ENCODE data around the gene TOPBP1. TPM values are rescaled to one million over a fixed set of nuclear protein-coding genes. Genes with fewer than 3 reads are reported as not detected.
"Not testable (repeated sequence)": the region's sequence is repeated elsewhere in the genome, so short reads cannot be mapped to it uniquely, and the experiment has no call there.

TOPBP1 gene
- total and polyA plus RNA-seq, 2 of the 8 experiments (the other 6 are each of a cell fraction or from before 2014, with no cell fraction given) = 19.7 to 35.9 TPM

- POLR2A ChIA-PET (ENCODE audit: partially characterized antibody); H2BK120ac ChIP-seq (replicated peaks; ENCODE audit: low read depth, low read length); FAIRE-seq; H3K4ac ChIP-seq (replicated peaks; ENCODE audit: insufficient read length, low read depth, low read length); H3K23ac ChIP-seq (ENCODE audit: insufficient read length); H2AFZ ChIP-seq (ENCODE audit: low read length); H3K27me3 ChIP-seq (replicated peaks in 1 of 4; ENCODE audit: control insufficient read depth in 3 of 4, extremely low read depth in 1 of 4, insufficient read depth in 3 of 4, low read length in 3 of 4); H3K4me2 ChIP-seq (ENCODE audit: insufficient read depth in 1 of 2, low read depth in 2 of 2, low read length in 2 of 2); H2BK12ac ChIP-seq (ENCODE audit: low read depth, low read length); H2BK15ac ChIP-seq (ENCODE audit: low read length); H2BK20ac ChIP-seq (ENCODE audit: low read length); H4K91ac ChIP-seq (replicated peaks; ENCODE audit: insufficient read length, low read length); H3K27ac ChIP-seq (ENCODE audit: low read depth, low read length); H3K14ac ChIP-seq (ENCODE audit: insufficient read length); H3K18ac ChIP-seq (ENCODE audit: extremely low read depth, low read length); H3K4me3 ChIP-seq (ENCODE audit: extremely low read depth in 1 of 4, insufficient read depth in 2 of 4, low read depth in 3 of 4, low read length in 4 of 4); CTCF ChIA-PET (ENCODE audit: partially characterized antibody); H3K36me3 ChIP-seq (ENCODE audit: control insufficient read depth in 2 of 4, insufficient read depth in 4 of 4, low read length in 3 of 4); H3K4me1 ChIP-seq (replicated peaks in 1 of 4; ENCODE audit: control insufficient read depth in 3 of 4, insufficient read depth in 4 of 4, low read length in 3 of 4); H2AK5ac ChIP-seq (ENCODE audit: low read depth, low read length); H2BK5ac ChIP-seq (ENCODE audit: low read depth, low read length); H3K9ac ChIP-seq (replicated peaks in 1 of 4; ENCODE audit: extremely low read depth in 1 of 4, low read depth in 3 of 4, low read length in 3 of 4); H4K20me1 ChIP-seq (replicated peaks in 1 of 2; ENCODE audit: control insufficient read depth in 1 of 2, insufficient read depth in 2 of 2, low read length in 2 of 2); DNase-seq (ENCODE audit: low read depth in 1 of 2, low spot score in 2 of 2); H4K5ac ChIP-seq (ENCODE audit: insufficient read length, low read depth, low read length); H4K8ac ChIP-seq (ENCODE audit: extremely low read depth, insufficient read depth, low read length); H3K23me2 ChIP-seq (ENCODE audit: low read depth, low read length); H3K56ac ChIP-seq (replicated peaks; ENCODE audit: insufficient read length, low read depth, low read length); H3K79me1 ChIP-seq (ENCODE audit: low read depth, low read length); H3K79me2 ChIP-seq (ENCODE audit: control insufficient read depth in 1 of 2, insufficient read depth in 2 of 2, low read length in 2 of 2): not testable (repeated sequence)
- 95% methylated on average over 8 of the region's 14 CpGs; no CpG with 5 or more reads in 1 of the 2 experiments for WGBS, 2 experiments (ENCODE audit: extremely low coverage in 1 of 2, insufficient coverage in 1 of 2, insufficient read length in 1 of 2, insufficient replicate concordance in 2 of 2, low coverage in 1 of 2, low lambda C conversion rate in 2 of 2, missing lambda C conversion rate in 1 of 2)
- peaks cover 10 to 11% of the 10 kb centered on the region in 2 experiments; a peak in 3 of 4 replicates for H3K9me3 ChIP-seq (ENCODE audit: insufficient read depth in 2 of 2, low read depth in 1 of 2, low read length in 1 of 2)
Observed at GRCh38 chr3:133551589-133551988, 110.2 kb downstream of the TOPBP1 start.

Small RNA genes within 50 kb of the gene (small RNA-seq; reads per million reads assigned to genes)
- not detected for gene RF00438 (ENCODE audit: insufficient read depth)
- not detected for gene RNA5SP140 (ENCODE audit: insufficient read depth)
- not detected for gene RNU6-678P (ENCODE audit: insufficient read depth)

Other genes with a start within 250 kb of the TOPBP1 start
- 149 and 163 TPM in 2 replicates for gene CDV3, start 88.3 kb downstream of the TOPBP1 start, total RNA-seq (2021; fragmentation: NEBNext Ultra II Directional; extraction: Animal tissue kit (Norgen Biotek cat#: 25700))
- 16.8 and 29.4 TPM in 2 replicates for gene CDV3, start 88.3 kb downstream of the TOPBP1 start, polyA plus RNA-seq (2011; rRNA removed)
- gene TF, start 84.5 kb upstream of the TOPBP1 start, total RNA-seq (2021; fragmentation: NEBNext Ultra II Directional; extraction: Animal tissue kit (Norgen Biotek cat#: 25700)) = 0.06 and 0.26 TPM in 2 replicates
- gene TF, start 84.5 kb upstream of the TOPBP1 start, polyA plus RNA-seq (2011; rRNA removed) = 0.02 and 0.19 TPM in 2 replicates
- 43.4 and 49.8 TPM in 2 replicates for gene SRPRB, start 143.9 kb upstream of the TOPBP1 start, total RNA-seq (2021; fragmentation: NEBNext Ultra II Directional; extraction: Animal tissue kit (Norgen Biotek cat#: 25700))
- gene SRPRB, start 143.9 kb upstream of the TOPBP1 start, polyA plus RNA-seq (2011; rRNA removed) = 15.9 and 24.9 TPM in 2 replicates
- gene RAB6B, start 233.9 kb upstream of the TOPBP1 start, total RNA-seq (2021; fragmentation: NEBNext Ultra II Directional; extraction: Animal tissue kit (Norgen Biotek cat#: 25700)) = 15.6 and 16.8 TPM in 2 replicates
- 7.9 and 11.2 TPM in 2 replicates for gene RAB6B, start 233.9 kb upstream of the TOPBP1 start, polyA plus RNA-seq (2011; rRNA removed)

Data from H1 (cell line).